ENCODE results near the gene GABBR2.
A peak's percentile ranks its signal among the peaks of the same experiment; 100 is the strongest.

The GABBR2 gene

GRCh38 chr9:98328141-98328540, 380.6 kb downstream of the GABBR2 start:
- no peak for DNase-seq (ENCODE audit: low read depth)
- TF ChIP-seq CTCF (IDR thresholded peaks at IDR 0.05; ENCODE audit: low read depth, low read length, missing control alignments) = no peak
- no peak overlapping the region for H3K4me3 ChIP-seq (ENCODE audit: low read depth, low read length)

- TF ChIP-seq CTCF (IDR thresholded peaks at IDR 0.05; ENCODE audit: low read depth, low read length, missing control alignments) = no peak
- DNase-seq (ENCODE audit: low read depth) = no peak
- no peak overlapping the region for H3K4me3 ChIP-seq (ENCODE audit: low read depth, low read length)
Measured at GRCh38 chr9:98327249-98327561, 381.5 kb downstream of the GABBR2 start.

- peak; percentile 7 for DNase-seq (ENCODE audit: low read depth)
- TF ChIP-seq CTCF (IDR thresholded peaks at IDR 0.05; ENCODE audit: low read depth, low read length, missing control alignments) = no peak
- no peak overlapping the region for H3K4me3 ChIP-seq (ENCODE audit: low read depth, low read length)
Measured at GRCh38 chr9:98326459-98327248, 382.1 kb downstream of the GABBR2 start.

GRCh38 chr9:98324801-98325200, 383.9 kb downstream of the GABBR2 start:
- DNase-seq (ENCODE audit: low read depth) = no peak
- H3K4me3 ChIP-seq (ENCODE audit: low read depth, low read length) = no peak overlapping the region
- TF ChIP-seq CTCF (IDR thresholded peaks at IDR 0.05; ENCODE audit: low read depth, low read length, missing control alignments) = no peak

- no peak for TF ChIP-seq CTCF (IDR thresholded peaks at IDR 0.05; ENCODE audit: low read depth, low read length, missing control alignments)
- H3K4me3 ChIP-seq (ENCODE audit: low read depth, low read length) = no peak overlapping the region
- DNase-seq (ENCODE audit: low read depth) = no peak
Measured at GRCh38 chr9:98323831-98324135, 385.0 kb downstream of the GABBR2 start.

- no peak for DNase-seq (ENCODE audit: low read depth)
- TF ChIP-seq CTCF (IDR thresholded peaks at IDR 0.05; ENCODE audit: low read depth, low read length, missing control alignments) = no peak
- H3K4me3 ChIP-seq (ENCODE audit: low read depth, low read length) = no peak overlapping the region
Measured at GRCh38 chr9:98323051-98323830, 385.5 kb downstream of the GABBR2 start.

GRCh38 chr9:98321269-98321668, 387.5 kb downstream of the GABBR2 start:
- TF ChIP-seq CTCF (IDR thresholded peaks at IDR 0.05; ENCODE audit: low read depth, low read length, missing control alignments) = no peak
- H3K4me3 ChIP-seq (ENCODE audit: low read depth, low read length) = no peak overlapping the region

More at GRCh38 chr9:98321269-98321668, 387.5 kb downstream of the GABBR2 start:
- no peak for DNase-seq (ENCODE audit: low read depth)
